Activated B cell treated with CpG ODN at 0.5 μM for 24 hours (primary cell): ENCODE results near the gene MOB3A. TPM values are rescaled to one million over a fixed set of nuclear protein-coding genes. Genes with fewer than 3 reads are reported as not detected.

Source experiments
- ATAC-seq: fragments of 200-7000 bp; cut with Tn5 transposase; one replicate; pipeline ENCODE4 v1.10.0; 2021; ENCODE audit warnings: low read depth, mild to moderate bottlenecking, moderate library complexity
- CTCF ChIA-PET: fragments of 350-600 bp; sonication (Branson Sonifier 250); formaldehyde crosslinking; loops from one replicate; lab custom pipeline; 2021; ENCODE audit warnings: antibody characterized with exemption; lab: Charles Lee
- POLR2A ChIA-PET: fragments of 350-600 bp; sonication (Branson Sonifier 250); formaldehyde crosslinking; loops from one replicate; lab custom pipeline; 2021; ENCODE audit warnings: antibody characterized with exemption; lab: Charles Lee
- DNase-seq: peaks from one replicate; pipeline ENCODE4 v3.0.0; 2022
- H3K27ac Mint-ChIP-seq: one replicate; pipeline ENCODE4 v1.8.0; 2020; ENCODE audit warnings: mixed read lengths
- H3K27me3 Mint-ChIP-seq: one replicate; pipeline ENCODE4 v1.8.0; 2021; ENCODE audit warnings: mixed read lengths
- H3K36me3 Mint-ChIP-seq: one replicate; pipeline ENCODE4 v1.8.0; 2021; ENCODE audit warnings: low read depth, mixed read lengths
- H3K4me1 Mint-ChIP-seq: one replicate; pipeline ENCODE4 v1.8.0; 2021; ENCODE audit warnings: mixed read lengths
- H3K4me3 Mint-ChIP-seq: one replicate; pipeline ENCODE4 v1.8.0; 2020; ENCODE audit warnings: mild to moderate bottlenecking, mixed read lengths
- H3K9me3 Mint-ChIP-seq: one replicate; pipeline ENCODE4 v1.8.0; 2020; ENCODE audit warnings: mixed read lengths
- intact Hi-C: fragments of 100-400 bp; cut with micrococcal nuclease; formaldehyde crosslinking; loops from one replicate; pipeline ENCODE4 v1.15.1; 2024
- total RNA-seq: library from RNA; stranded (reverse); gene quantifications from 2 replicates; pipeline ENCODE4 v1.2.3, GENCODE V29; 2022
- TF ChIP-seq, protein P1 (sequence below): fragments of 200-600 bp; IDR thresholded peaks from one replicate; pipeline ENCODE4 v1.8.0; 2022; ENCODE audit warnings: antibody characterized with exemption, mild to moderate bottlenecking

MOB3A gene
- total RNA-seq, 1 donor from 2014 or later, result 189 TPM

DNA sequence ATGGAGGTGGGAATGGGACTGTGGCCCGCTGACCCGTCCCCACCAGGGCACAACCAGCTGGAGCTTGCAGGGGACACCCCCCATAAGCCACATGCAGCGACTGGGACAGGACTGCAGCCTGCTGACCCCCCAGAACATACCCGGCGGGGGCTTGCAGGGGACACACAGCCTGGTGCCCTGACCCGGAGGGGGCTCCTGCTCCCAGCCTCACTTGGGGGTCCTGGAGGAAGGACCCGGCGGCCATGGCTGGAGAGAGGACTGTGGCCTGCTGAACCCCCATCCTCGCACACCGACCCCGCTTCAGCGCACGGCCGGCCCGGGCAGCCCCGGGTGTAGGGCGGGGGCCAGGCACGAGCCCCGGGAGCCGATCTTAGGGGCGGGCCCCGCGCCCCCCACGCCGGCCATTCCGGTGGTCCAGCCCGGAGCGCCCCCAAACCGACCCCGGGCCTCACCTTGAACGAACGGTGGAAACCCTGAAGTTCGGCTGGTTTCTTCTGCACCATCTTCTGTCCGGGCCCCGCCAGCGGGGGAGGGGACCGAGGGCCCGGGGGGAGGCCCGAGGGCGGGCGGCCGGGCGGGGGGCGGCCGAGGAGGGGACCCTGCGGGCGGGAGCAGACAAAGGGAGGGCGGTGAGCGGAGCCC, 45.7 kb downstream of the MOB3A start:
- TF ChIP-seq, protein P1, sequence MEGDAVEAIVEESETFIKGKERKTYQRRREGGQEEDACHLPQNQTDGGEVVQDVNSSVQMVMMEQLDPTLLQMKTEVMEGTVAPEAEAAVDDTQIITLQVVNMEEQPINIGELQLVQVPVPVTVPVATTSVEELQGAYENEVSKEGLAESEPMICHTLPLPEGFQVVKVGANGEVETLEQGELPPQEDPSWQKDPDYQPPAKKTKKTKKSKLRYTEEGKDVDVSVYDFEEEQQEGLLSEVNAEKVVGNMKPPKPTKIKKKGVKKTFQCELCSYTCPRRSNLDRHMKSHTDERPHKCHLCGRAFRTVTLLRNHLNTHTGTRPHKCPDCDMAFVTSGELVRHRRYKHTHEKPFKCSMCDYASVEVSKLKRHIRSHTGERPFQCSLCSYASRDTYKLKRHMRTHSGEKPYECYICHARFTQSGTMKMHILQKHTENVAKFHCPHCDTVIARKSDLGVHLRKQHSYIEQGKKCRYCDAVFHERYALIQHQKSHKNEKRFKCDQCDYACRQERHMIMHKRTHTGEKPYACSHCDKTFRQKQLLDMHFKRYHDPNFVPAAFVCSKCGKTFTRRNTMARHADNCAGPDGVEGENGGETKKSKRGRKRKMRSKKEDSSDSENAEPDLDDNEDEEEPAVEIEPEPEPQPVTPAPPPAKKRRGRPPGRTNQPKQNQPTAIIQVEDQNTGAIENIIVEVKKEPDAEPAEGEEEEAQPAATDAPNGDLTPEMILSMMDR, result no peak
- Mint-ChIP-seq H3K27ac (peak overlapping the region; percentile 88), H3K36me3 (peaks cover 41% of the 10 kb centered on the region), H3K4me1 (peaks cover 78% of the 10 kb centered on the region), H3K27me3 (no peaks in the 10 kb centered on the region), H3K9me3 (no peaks in the 10 kb centered on the region), H3K4me3 (peak overlapping the region; percentile 93)
- intact Hi-C loops, result loop anchor here (1.0 to 5.0 kb wide), 3 partner anchors 8 to 188 kb away; partner anchors contain the start of gene KLF16
- ATAC-seq (no peak), DNase-seq (no peak)
- POLR2A ChIA-PET, result interaction anchor here (0.5 to 59.1 kb wide), 13 partner anchors 11 to 564 kb away, joined by 3 to 2723 read pairs (median 5); partner anchors contain the start of genes IZUMO4 and MOB3A
- CTCF ChIA-PET, result interaction anchor here (0.5 to 1.8 kb wide), 3 partner anchors 19 to 99 kb away, joined by 3 to 6 read pairs (median 3); no protein-coding TSS in a partner anchor

DNA sequence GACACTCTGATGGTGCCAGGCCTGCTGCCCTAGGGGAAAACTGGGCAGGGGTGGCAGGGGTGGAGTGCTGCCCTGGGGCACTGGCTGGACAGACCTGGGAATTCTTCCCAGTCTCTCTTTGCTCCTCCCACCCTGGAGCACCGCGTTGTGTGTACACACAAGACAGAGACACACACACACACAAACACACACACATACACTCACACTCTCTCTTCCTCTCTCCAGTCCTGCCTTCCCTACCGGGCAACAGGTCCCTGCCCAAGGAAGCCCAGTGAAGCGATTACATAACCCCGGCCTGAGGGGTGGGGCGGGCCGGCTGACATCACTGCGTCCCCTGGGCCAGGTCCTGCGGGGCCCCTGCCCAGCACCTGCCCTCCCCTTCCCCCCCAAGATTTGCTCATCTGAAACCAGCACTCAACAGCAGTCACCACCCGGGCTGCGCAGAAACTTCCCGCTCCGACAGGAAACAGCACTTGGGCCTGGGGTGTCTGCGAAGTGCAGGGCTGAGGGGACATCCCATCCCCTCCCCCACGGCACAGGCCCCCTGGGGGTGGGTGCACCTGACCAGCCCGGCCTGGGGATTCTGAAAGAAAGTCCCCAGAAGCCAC, 46.3 kb downstream of the MOB3A start:
- peaks cover 78% of the 10 kb centered on the region for H3K4me1 Mint-ChIP-seq
- H3K4me3 Mint-ChIP-seq, result peak overlapping the region; percentile 93
- DNase-seq, result peak; percentile 82
- peak; percentile 41 for ATAC-seq
- CTCF ChIA-PET, result interaction anchor here (1.0 to 1.8 kb wide), 4 partner anchors 20 to 38 kb away, joined by 3 to 6 read pairs (median 4); no protein-coding TSS in a partner anchor
- intact Hi-C loops, result loop anchor here (1.0 to 5.0 kb wide), 3 partner anchors 8 to 188 kb away; partner anchors contain the start of gene KLF16
- POLR2A ChIA-PET, result interaction anchor here (0.6 to 59.1 kb wide), 12 partner anchors 11 to 564 kb away, joined by 3 to 2723 read pairs (median 4); partner anchors contain the start of genes IZUMO4 and MOB3A
- peak overlapping the region; percentile 88 for H3K27ac Mint-ChIP-seq
- TF ChIP-seq, protein P1, result no peak
- H3K36me3 Mint-ChIP-seq, result peaks cover 46% of the 10 kb centered on the region
- H3K27me3 Mint-ChIP-seq, result no peaks in the 10 kb centered on the region
- no peaks in the 10 kb centered on the region for H3K9me3 Mint-ChIP-seq

DNA sequence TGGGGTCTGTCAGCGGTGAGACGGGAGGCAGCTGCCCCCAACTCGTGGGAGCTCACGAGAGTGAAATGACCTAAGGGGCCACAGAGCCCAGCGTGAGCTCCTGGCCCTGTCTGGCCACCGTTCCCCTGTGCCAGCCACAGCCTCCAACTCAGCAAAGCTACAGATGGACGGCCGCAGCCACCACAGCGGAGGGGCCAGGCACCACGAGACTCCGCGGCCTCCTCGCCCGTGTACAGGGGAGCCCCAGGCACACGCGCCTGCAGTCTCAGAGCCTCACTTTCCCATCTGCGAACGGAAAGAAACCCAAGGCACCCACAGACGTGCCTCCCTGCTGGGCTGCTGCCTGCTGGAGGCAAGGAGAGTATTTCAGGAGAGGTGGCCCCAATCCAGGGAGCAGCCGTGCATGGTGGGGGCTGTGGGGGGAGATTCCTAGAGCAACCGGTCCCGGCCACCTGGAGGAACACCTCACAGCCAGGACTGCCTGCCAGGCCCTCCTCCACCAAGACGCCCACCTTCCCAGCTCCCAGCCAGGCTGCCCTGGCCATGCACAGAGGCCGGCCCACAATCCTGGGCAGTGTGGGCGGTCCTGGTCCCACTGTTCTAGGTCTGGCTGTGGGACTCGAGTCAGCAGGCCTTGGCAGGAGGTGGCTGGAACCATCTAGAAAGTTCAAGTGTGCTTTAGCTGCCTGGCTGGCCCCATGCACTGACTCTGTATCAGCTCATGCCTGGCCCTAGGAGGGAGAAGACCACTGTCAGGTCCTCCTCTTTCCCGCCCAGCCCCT, 47.0 kb downstream of the MOB3A start:
- peak overlapping the region; percentile 93 for H3K4me3 Mint-ChIP-seq
- no peaks in the 10 kb centered on the region for H3K9me3 Mint-ChIP-seq
- CTCF ChIA-PET, result interaction anchor here (1.2 to 1.8 kb wide), 3 partner anchors 21 to 39 kb away, joined by 4 to 6 read pairs (median 4); no protein-coding TSS in a partner anchor
- no peak for DNase-seq
- no peak for ATAC-seq
- H3K36me3 Mint-ChIP-seq, result peaks cover 52% of the 10 kb centered on the region
- POLR2A ChIA-PET, result interaction anchor here (0.5 to 59.1 kb wide), 10 partner anchors 11 to 215 kb away, joined by 3 to 2723 read pairs (median 5); partner anchors contain the start of genes AP3D1, IZUMO4 and MOB3A
- TF ChIP-seq, protein P1, result no peak
- peak overlapping the region; percentile 88 for H3K27ac Mint-ChIP-seq
- peaks cover 78% of the 10 kb centered on the region for H3K4me1 Mint-ChIP-seq
- no peaks in the 10 kb centered on the region for H3K27me3 Mint-ChIP-seq
- intact Hi-C loops, result no loop called here

DNA sequence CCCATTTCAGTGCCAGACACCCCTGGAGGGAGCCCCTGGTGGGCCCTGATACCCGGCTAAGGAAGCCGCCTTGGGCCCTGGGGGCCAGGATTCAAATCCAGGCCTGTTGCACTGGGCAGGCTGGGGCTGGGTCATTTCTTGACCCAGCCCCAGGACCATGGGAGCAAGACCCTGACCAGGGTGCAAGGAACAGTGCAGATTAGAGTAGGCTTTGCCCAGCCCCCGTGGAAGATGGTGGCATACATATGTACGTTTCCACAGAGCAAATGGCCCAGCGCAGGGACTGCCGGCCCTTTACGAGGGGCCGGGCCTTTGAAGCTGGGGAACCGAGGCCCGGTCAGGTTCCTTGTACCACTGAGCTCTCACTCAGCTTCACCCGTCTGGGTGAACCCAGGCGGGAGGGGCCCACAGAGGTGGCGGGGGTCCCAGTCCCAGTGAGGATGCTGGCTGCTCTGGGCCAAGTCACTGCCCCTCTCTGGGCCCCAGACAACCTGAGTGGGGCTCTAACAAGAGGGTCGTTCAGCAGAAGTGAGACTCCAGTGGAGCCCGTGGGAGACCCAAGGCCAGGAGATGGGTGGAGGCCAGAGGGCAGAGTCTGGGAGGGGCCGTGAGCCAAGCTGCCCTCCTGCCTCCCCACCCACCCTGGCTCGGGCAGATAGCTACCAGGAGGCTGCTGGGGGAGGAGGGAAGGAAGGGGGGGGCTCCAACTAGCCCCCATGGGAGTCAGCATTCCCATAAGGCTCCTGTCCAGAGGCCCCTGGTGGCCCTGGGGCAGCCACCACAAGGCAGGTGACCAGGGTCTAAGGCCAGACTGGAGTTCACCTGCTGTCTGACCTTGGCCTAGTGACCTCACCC, 47.8 kb downstream of the MOB3A start:
- Mint-ChIP-seq H3K27ac (peak overlapping the region; percentile 53), H3K4me3 (peak overlapping the region; percentile 93), H3K4me1 (peaks cover 78% of the 10 kb centered on the region), H3K27me3 (no peaks in the 10 kb centered on the region), H3K36me3 (peaks cover 59% of the 10 kb centered on the region), H3K9me3 (no peaks in the 10 kb centered on the region)
- DNase-seq (no peak), ATAC-seq (no peak)
- ChIA-PET POLR2A (interaction anchor here (0.5 to 59.1 kb wide), 13 partner anchors 5 to 507 kb away, joined by 3 to 2723 read pairs (median 5); partner anchors contain the start of genes AP3D1, IZUMO4, MKNK2 and MOB3A), CTCF (interaction anchor here (1.2 to 1.8 kb wide), 3 partner anchors 21 to 40 kb away, joined by 4 to 6 read pairs (median 4); no protein-coding TSS in a partner anchor)
- intact Hi-C loops, result no loop called here
- TF ChIP-seq, protein P1, result no peak
